Caco-2 (cell line): ENCODE data around the gene SS18L1. TPM values are rescaled to one million over a fixed set of nuclear protein-coding genes. Genes with fewer than 3 reads are reported as not detected.

Experiments used
- BruUV-seq: library from RNA; stranded (reverse); fragments of 400-500 nt; replicated peaks from 2 replicates; lab custom pipeline; 2021; lab: Mats Ljungman, UMichigan
- CTCF ChIA-PET: fragments of 300-600 bp; sonication (Branson Sonifier 250); formaldehyde crosslinking; loops from one replicate; lab custom pipeline; 2022; ENCODE audit warnings: antibody characterized with exemption; lab: Charles Lee
- POLR2A ChIA-PET: fragments of 300-600 bp; sonication (Branson Sonifier 250); formaldehyde crosslinking; loops from one replicate; lab custom pipeline; 2022; ENCODE audit warnings: antibody characterized with exemption; lab: Charles Lee
- DNase-seq, 2 experiments: peaks; one replicate each; pipeline versions ENCODE4 v3.0.0 to v3.0.0-alpha.2; 2020 to 2022
- H3K27me3 ChIP-seq: replicated peaks from 2 replicates; pipeline ENCODE4 v1.6.0; 2011; ENCODE audit warnings: low read length; ENCODE audit not compliant: control insufficient read depth, insufficient read depth
- H3K36me3 ChIP-seq: 2 replicates; pipeline ENCODE4 v1.5.1; 2011; ENCODE audit warnings: low read length; ENCODE audit not compliant: control insufficient read depth, insufficient read depth
- H3K4me1 ChIP-seq: fragments of 250-450 bp; sonication (Bioruptor Pico); 2 replicates; pipeline ENCODE4 v1.5.1; 2020; ENCODE audit warnings: mild to moderate bottlenecking
- H3K4me3 ChIP-seq: 2 replicates; pipeline ENCODE4 v1.5.1; 2011; ENCODE audit warnings: low read depth, mild to moderate bottlenecking, control low read depth, low read length
- H3K9me3 ChIP-seq: fragments of 250-450 bp; sonication (Bioruptor Pico); 2 replicates; pipeline ENCODE4 v1.5.1; 2020; ENCODE audit warnings: mild to moderate bottlenecking, moderate library complexity
- H3K27ac Mint-ChIP-seq: one replicate; pipeline ENCODE4 v1.8.0; 2022; ENCODE audit warnings: mixed read lengths; ENCODE audit not compliant: unreplicated experiment
- H3K27me3 Mint-ChIP-seq: one replicate; pipeline ENCODE4 v1.8.0; 2022; ENCODE audit warnings: mixed read lengths; ENCODE audit not compliant: insufficient read depth, unreplicated experiment
- H3K36me3 Mint-ChIP-seq: one replicate; pipeline ENCODE4 v1.8.0; 2022; ENCODE audit warnings: mild to moderate bottlenecking, mixed read lengths; ENCODE audit not compliant: insufficient read depth, unreplicated experiment
- H3K4me1 Mint-ChIP-seq: one replicate; pipeline ENCODE4 v1.8.0; 2022; ENCODE audit warnings: low read depth, mixed read lengths; ENCODE audit not compliant: unreplicated experiment
- H3K4me3 Mint-ChIP-seq: one replicate; pipeline ENCODE4 v1.8.0; 2022; ENCODE audit warnings: mild to moderate bottlenecking, moderate library complexity, mixed read lengths; ENCODE audit not compliant: unreplicated experiment
- H3K9me3 Mint-ChIP-seq: one replicate; pipeline ENCODE4 v1.8.0; 2022; ENCODE audit warnings: mixed read lengths; ENCODE audit not compliant: unreplicated experiment
- intact Hi-C: fragments of 100-400 bp; cut with micrococcal nuclease; formaldehyde crosslinking; loops from one replicate; pipeline ENCODE4 v1.10.0; 2022; ENCODE audit not compliant: unreplicated experiment
- total RNA-seq: library from RNA; stranded (reverse); gene quantifications from 2 replicates; pipeline ENCODE4 v1.2.3, GENCODE V29; 2022
- TF ChIP-seq, protein P1 (sequence below), 2 experiments: fragments of 200-600 bp in 1 of 2; IDR thresholded peaks; 1 replicate in 1 of 2; 2 replicates in 1 of 2; pipeline versions ENCODE4 v1.5.1 to v1.8.0; 2011 to 2022; ENCODE audit warnings: antibody characterized with exemption in 1 of 2, control low read depth in 1 of 2, inconsistent platforms in 1 of 2, low read depth in 1 of 2, low read length in 1 of 2, mild to moderate bottlenecking in 1 of 2, moderate library complexity in 1 of 2; ENCODE audit not compliant: insufficient read depth in 1 of 2, severe bottlenecking in 1 of 2, unreplicated experiment in 1 of 2

Gene SS18L1
- total RNA-seq, 1 experiment from 2014 or later = 46.4 TPM

DNA sequence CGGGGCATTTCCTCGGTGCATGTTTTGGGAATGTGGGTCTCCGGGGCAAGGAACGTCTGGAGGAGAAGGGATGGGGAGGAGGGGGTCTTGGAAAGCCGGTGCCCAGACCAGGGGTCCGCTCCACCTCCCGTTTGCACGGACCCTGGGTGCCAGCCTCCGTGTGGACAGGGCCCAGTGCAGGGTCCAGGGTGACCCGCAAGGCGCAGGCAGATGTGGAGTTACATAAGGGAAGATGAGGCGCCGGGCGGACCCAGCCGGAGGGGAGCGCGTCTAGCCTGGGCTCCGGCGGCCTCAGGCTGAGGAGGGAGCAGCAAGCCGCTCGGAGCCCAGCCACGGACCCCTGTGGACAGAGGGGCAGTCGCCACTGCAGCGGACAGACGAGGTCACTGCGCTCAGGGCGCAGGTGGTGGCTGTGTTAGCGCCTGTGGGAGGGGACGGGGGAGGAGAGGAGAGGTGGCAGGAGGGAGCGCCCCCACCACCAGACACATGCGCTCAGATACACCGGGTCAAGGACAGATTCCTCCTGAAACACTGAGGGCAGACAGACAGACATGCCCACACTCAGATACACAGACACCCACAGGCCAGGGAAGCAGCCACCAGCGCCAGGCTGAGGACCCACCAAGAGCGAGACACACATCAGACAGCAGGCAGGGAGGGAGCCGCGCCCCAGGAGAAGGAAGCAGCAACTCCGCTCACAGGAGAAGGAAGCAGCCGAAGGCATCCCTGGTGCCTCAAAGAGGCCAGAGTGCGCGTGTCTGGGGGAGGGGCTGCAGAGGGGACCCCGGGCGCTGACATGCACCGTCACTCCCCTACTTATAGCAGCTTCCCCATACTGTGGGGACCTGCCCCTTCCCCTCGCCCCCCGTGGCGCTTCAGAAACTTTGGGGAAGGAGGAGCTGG, 77.3 kb downstream of the SS18L1 start:
- Histone ChIP-seq H3K36me3 (no peaks in the 10 kb centered on the region), H3K4me3 (peak overlapping the region; percentile 22), H3K9me3 (peaks cover 2% of the 10 kb centered on the region; the same call in 1 of the 2 replicates), H3K4me1 (peaks cover 26% of the 10 kb centered on the region), H3K27me3 (peaks cover 39% of the 10 kb centered on the region)
- Mint-ChIP-seq H3K4me1 (no peaks in the 10 kb centered on the region), H3K9me3 (no peaks in the 10 kb centered on the region), H3K4me3 (peak overlapping the region; percentile 7), H3K27ac (no peak overlapping the region), H3K36me3 (no peaks in the 10 kb centered on the region), H3K27me3 (peaks cover 52% of the 10 kb centered on the region)
- POLR2A ChIA-PET = no interaction called here
- no peak for DNase-seq
- CTCF ChIA-PET = interaction anchor here (0.6 kb wide), 1 partner anchor 1881 kb away, joined by 5 read pairs; no protein-coding TSS in a partner anchor
- no TSS peak for BruUV-seq
- TF ChIP-seq, protein P1, sequence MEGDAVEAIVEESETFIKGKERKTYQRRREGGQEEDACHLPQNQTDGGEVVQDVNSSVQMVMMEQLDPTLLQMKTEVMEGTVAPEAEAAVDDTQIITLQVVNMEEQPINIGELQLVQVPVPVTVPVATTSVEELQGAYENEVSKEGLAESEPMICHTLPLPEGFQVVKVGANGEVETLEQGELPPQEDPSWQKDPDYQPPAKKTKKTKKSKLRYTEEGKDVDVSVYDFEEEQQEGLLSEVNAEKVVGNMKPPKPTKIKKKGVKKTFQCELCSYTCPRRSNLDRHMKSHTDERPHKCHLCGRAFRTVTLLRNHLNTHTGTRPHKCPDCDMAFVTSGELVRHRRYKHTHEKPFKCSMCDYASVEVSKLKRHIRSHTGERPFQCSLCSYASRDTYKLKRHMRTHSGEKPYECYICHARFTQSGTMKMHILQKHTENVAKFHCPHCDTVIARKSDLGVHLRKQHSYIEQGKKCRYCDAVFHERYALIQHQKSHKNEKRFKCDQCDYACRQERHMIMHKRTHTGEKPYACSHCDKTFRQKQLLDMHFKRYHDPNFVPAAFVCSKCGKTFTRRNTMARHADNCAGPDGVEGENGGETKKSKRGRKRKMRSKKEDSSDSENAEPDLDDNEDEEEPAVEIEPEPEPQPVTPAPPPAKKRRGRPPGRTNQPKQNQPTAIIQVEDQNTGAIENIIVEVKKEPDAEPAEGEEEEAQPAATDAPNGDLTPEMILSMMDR (IDR thresholded peaks at IDR 0.05; ENCODE audit: insufficient read depth in 1 of 2, low read depth in 1 of 2, low read length in 1 of 2, severe bottlenecking in 1 of 2, unreplicated experiment in 1 of 2) = no peak
- intact Hi-C loops = loop anchor here (1.0 to 5.0 kb wide), 2 partner anchors 17 to 1556 kb away; partner anchors contain the start of gene OSBPL2

GRCh38 chr20:62222266-62222850, 78.8 kb downstream of the SS18L1 start:
- TF ChIP-seq, protein P1 (IDR thresholded peaks at IDR 0.05; ENCODE audit: insufficient read depth in 1 of 2, low read depth in 1 of 2, low read length in 1 of 2, severe bottlenecking in 1 of 2, unreplicated experiment in 1 of 2) = no peak
- Histone ChIP-seq H3K36me3 (no peaks in the 10 kb centered on the region), H3K9me3 (peaks cover 4% of the 10 kb centered on the region; the same call in 1 of the 2 replicates), H3K4me3 (no peak overlapping the region), H3K27me3 (peaks cover 36% of the 10 kb centered on the region), H3K4me1 (peaks cover 26% of the 10 kb centered on the region)
- Mint-ChIP-seq H3K4me1 (no peaks in the 10 kb centered on the region), H3K27ac (no peak overlapping the region), H3K36me3 (no peaks in the 10 kb centered on the region), H3K4me3 (no peak overlapping the region), H3K9me3 (no peaks in the 10 kb centered on the region), H3K27me3 (peaks cover 51% of the 10 kb centered on the region)
- CTCF ChIA-PET = interaction anchor here (0.5 kb wide), 1 partner anchor 35 kb away, joined by 3 read pairs; no protein-coding TSS in a partner anchor
- no TSS peak for BruUV-seq
- POLR2A ChIA-PET = interaction anchor here (0.6 kb wide), 1 partner anchor 39 kb away, joined by 3 read pairs; no protein-coding TSS in a partner anchor
- intact Hi-C loops = loop anchor here (5.0 kb wide), 1 partner anchor 1555 kb away; no protein-coding TSS in a partner anchor
- no peak for DNase-seq

DNA sequence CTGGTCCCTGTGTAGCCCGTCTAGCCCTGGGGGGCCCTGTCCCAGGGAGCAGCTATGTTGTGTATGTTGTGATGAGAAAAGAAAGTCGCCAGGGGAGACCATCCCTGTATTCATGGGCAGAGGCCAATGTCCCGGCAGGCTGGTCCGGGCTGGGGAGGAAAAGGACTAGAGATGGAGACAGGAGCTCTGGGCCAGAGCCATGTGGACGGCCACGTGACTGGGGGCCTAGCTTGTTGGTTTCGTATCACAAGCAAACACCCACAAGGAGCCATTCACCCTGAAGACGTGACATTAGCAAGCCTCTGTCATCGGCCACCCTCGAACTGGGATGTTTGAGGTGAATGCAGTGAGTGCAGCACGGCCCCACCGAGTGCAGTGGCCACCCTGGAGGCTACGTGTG, 79.4 kb downstream of the SS18L1 start:
- no TSS peak for BruUV-seq
- no peaks in the 10 kb centered on the region for H3K4me1 Mint-ChIP-seq
- no peaks in the 10 kb centered on the region for H3K36me3 ChIP-seq
- peaks cover 26% of the 10 kb centered on the region for H3K4me1 ChIP-seq
- H3K4me3 Mint-ChIP-seq = no peak overlapping the region
- no peak for DNase-seq
- no peaks in the 10 kb centered on the region for H3K36me3 Mint-ChIP-seq
- H3K9me3 Mint-ChIP-seq = no peaks in the 10 kb centered on the region
- peaks cover 47% of the 10 kb centered on the region for H3K27me3 Mint-ChIP-seq
- POLR2A ChIA-PET = no interaction called here
- intact Hi-C loops = loop anchor here (5.0 kb wide), 1 partner anchor 1554 kb away; no protein-coding TSS in a partner anchor
- TF ChIP-seq, protein P1 (IDR thresholded peaks at IDR 0.05; ENCODE audit: insufficient read depth in 1 of 2, low read depth in 1 of 2, low read length in 1 of 2, severe bottlenecking in 1 of 2, unreplicated experiment in 1 of 2) = no peak
- H3K9me3 ChIP-seq = peaks cover 4% of the 10 kb centered on the region; the same call in 1 of the 2 replicates
- H3K4me3 ChIP-seq = no peak overlapping the region
- H3K27me3 ChIP-seq = peaks cover 30% of the 10 kb centered on the region
- no peak overlapping the region for H3K27ac Mint-ChIP-seq
- CTCF ChIA-PET = interaction anchor here (0.5 kb wide), 1 partner anchor 34 kb away, joined by 3 read pairs; no protein-coding TSS in a partner anchor
